GM18498 (cell line): ENCODE results near the gene IGSF8.

Experiments used
- ATAC-seq: cut with Tn5 transposase; IDR thresholded peaks from one replicate; pipeline ENCODE4 v1.9.1; 2021; ENCODE audit warnings: mild to moderate bottlenecking, moderate library complexity; ENCODE audit not compliant: unreplicated experiment

Gene IGSF8

DNA sequence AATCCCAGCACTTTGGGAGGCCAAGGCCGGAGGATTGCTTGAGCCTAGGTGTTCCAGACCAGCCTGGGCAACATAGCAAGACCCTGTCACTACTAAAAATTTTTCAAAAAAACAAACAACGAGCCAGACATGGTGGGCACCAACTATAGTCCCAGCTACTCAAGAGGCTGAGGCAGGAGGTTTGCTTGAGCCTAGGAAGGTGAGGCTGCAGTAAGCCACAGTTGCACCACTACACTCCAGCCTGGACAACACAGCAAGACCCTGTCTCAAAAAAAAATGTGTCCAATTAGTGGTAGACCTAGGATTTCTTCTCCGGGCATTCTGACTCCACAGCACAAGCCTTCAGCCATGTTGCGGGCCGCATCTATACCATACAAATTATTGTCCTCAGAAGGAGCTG lies 6.7 kb upstream of the IGSF8 start:
- no peak for ATAC-seq

DNA sequence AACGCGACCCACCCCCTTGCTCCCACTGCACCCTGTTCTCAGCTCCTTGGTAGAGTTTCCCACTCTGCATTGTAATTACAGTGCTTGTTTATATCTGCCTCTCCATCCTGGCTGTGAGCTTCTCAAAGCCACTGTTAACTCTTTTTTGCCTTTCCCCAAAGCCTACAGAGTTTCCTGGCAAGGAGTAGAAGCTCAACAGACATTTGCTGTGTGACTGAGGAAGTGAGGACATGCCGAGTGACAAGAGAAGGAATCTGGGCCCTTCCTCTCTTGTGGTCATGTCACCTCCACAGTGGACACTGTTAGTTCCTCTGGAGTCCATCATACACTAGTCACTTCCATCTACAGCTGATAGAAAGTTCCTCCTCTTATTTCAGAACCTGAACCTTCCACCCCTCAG lies 6.1 kb upstream of the IGSF8 start:
- ATAC-seq, result no peak

DNA sequence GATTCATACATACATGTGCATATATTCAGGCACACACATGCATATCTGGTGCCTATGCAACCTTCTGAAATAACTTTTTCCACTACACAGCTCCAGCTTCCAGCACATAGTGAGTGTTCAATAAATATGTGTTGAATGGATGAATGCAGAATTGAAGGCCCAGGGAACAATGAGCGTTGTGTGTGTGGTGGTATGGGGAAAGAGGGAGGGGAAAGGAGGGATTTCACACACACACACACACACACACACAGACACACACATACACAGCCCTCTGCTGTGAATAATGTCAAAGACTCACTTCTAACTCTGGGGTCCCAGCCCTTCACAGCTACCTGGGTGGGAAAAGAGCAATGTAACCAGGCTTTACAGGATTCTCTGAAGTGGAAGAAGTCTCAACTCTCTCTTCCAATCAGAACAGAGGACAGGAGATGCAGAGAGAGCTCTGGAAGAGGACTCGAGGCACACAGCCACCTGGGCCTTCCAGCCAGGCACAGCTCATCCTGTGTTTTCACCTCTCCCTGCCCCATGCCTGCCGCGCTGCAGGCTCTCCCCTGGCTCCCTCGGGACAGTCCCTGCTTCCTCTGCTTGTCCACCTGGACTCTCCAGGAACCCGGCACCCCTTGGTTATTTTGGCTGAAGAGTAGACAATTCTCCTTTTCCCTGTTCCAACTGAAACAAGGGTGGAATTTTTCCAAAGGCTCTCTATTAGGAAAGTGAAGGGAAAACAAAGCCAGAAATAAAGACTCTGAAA lies 5.4 kb upstream of the IGSF8 start:
- no peak for ATAC-seq

DNA sequence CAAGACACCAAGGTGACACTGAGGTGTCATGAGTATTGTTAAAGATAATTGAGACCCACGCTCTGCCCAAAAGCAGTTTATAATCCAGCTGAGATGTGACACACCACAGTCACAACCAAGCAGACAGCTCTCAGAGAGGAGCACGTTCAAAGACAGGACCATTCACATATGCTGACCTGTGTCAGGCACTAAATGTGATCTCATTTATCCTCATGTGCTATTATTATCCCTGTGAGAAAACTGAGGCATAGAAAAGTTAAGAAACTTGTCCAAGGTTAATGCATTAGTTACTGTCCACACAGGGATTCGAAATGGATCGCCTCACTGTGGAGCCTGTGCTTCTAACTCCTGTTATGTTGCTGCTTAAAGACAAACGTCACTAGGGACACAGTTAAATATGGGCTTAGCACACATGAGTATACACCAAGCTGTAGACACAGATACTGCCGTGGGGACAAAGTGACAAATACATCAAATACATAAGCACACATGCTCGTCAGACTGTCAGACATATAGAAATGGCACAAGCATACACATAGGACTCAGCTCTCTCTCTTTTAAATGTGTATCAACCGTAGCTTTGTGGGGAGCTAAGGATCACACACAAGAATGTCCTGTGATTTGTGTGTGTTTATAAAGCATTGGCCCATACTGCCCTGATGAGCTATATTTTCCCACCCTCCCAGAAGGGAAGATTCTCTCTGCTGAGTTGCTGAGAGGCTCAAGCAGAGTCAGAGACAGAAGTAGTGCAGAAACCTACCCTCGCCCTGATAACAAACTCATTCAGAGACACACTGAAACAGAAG lies 3.5 kb upstream of the IGSF8 start:
- no peak for ATAC-seq

DNA sequence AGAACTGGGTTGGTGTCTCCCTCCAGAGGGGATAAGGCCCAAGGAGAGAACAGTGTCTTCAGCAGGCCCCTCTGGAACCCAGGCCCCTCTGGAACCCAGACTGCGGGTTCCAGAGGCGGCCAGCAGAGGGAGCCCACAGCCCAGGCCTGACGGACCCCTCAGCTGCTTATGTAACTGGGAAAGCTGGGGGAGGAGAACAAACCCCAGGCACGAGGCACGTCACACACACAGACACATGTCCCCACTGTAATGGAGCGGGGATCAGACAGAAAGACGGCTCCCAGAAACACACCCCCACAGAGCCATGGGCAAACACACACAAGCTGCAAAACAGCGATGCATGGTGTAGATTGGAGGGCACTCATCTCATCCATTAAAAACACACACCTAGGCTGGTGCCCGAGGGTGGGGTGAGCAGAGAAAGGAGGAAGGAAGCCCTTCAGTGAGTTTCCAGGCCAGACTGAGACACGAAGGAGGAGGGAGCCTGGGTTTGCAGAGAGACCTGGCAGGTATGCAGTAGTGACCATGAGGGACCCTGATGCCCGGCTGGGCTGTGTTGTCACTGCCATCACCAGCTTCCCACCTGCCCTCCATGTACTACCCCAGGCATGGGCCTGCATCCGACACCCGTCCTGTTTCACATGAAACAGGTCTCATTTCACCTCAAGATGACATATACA lies 2.8 kb upstream of the IGSF8 start:
- no peak for ATAC-seq

GRCh38 chr1:160099716-160100375 lies 1.4 kb upstream of the IGSF8 start:
- no peak for ATAC-seq

DNA sequence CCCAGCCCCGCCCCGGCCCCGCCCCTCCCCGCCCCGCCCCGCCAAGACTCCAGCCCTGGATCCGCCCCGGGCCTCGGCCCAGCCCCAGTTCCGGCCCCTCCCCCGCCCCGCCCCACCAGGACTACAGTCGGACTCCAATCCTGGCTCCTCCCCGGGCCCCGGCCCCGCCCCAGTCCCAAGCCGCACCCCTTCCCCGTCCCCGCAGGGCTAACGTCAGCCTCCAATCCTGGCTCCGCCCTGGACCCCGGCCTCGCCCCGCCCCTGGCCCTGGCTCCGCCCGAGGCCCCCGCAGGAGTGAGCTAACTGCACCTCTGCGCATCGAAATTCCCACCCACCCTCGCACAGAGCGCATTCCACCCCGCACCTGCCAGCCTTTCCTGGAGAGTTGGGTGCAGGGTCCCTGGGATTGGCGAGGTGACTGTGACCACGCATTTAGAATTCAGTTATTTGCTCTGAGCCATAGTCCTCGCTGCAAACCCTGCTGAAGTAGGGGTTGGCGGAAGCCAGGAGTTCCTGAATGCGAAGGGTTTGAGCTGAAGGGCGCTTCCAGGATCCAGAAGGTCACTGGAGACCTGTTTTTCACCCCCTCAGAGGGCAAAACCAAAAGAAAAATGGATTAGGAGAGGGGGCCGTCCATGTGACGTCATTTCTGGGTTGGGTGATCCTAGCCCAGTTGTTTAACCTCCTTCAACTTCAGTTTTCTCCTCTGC lies 588 bp upstream of the IGSF8 start:
- peak; percentile 87 for ATAC-seq

GRCh38 chr1:160097151-160097910 lies 1.1 kb downstream of the IGSF8 start:
- ATAC-seq, result no peak

- ATAC-seq, result no peak
These were observed 1.9 kb downstream of the IGSF8 start for GRCh38 chr1:160096274-160097116.

DNA sequence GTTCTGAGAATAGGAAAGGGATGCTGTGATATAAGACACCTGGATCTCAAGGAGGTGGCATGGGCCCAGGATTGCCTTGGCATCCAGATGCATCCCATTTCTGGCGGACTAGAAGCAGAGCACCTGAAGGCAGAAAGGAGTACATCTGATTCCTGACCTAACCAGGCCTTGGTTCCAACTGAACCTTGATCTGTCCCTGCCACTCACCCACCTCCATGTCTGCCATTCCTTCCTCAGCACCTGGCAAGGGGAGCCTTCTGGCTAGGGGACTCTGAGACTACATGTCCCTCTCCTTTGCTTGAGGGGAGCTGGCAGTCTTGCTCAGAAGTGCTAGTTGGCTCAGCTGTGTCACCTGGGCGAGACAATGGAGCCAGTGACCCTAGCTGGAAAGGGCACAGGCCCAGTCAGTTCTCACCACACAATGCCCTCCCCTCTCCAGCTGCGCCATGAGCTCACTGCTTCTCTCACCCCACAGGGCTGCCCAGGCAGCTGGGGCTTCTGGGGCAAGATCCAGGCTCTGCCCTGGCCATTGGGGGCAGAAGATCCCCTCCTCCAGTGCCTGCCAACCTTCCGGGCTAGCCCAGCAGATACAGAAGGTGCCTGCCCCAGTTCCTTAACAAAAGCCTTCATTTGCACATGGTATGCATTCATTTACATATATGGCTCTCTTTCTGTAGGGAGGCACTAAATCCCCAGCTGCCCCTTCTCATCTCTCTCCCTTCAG lies 2.9 kb downstream of the IGSF8 start:
- ATAC-seq, result no peak

GRCh38 chr1:160094806-160095205 lies 3.6 kb downstream of the IGSF8 start:
- no peak for ATAC-seq

GRCh38 chr1:160094291-160094625 lies 4.2 kb downstream of the IGSF8 start:
- no peak for ATAC-seq

DNA sequence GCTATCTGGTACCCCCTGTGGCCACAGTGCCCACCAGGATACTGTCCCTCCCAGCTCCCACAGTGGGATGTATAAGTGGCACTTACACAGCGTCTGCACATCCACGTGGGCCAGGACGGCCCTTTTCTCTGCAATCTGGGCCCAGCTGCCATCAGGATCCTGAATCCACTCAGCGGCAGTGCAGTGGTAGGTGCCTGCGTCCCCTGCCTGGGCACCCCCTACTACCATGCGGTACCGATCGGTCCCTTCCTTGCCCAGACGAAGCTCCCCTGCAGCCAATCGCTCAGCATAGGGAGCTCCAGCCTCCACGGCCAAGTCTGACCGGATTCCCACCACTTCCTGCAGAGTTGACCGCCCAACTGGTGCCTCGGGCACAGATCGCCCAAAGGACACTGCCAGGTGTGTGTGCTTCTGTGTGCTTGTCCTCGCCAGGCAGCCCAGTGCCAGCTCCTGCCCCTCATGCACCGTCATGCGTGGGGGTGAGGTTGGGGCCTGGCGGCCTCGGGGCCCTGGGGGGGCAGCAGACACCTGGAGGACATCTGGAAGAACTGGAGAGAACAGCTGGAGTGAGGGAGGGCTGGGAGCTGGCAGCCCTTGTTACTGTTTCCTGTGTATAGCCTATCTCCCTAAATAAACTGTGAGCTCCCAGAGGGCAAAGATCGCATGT lies 4.7 kb downstream of the IGSF8 start:
- no peak for ATAC-seq

DNA sequence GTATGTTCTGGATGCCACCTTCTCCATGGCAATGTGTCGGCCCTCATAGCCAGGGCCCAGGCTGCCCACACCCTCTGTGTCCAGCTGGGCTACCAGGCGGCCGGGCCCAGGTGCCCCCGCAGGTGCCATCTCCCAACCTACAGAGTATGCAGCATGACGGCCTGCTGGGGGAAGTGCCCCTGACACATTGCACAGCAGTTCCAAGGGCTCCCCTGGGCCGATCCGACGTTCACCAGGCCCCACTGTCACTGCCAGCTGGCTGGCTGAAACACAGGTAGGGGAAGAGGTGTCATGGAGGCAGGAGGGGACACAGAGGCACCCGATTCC lies 5.4 kb downstream of the IGSF8 start:
- no peak for ATAC-seq

DNA sequence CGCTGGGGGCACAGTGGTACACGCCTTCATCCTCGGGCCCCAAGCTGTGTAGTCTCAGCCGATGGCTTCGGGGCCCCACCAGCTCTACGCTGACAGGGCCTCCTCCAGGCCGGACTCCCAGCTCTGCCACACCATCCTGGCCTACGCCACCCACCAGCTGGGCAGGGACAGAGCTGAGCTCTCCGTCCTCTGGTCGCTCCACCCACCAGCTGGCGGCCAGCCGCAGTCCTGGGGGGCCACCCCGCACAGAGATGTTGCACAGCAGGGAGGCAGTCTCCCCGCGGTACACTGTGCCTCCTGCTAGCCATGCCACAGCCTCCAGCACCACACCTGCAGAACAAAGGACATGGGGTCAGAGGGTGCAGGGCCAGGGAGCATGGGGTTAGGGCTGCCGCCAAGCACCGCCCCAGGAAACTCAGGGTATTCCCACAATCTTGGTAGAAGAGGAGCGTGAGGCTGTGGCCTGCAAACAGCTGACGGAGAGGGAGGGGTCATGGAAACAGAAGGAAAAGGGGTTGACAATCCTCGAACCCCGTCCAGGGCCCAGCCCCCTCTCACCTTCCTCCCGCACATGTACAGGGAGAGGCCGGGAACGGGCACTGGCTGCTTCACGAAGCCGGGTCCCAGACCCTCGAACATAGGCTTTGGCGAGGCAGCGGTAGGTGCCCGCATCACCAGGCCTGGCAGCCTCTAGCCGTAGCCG lies 5.9 kb downstream of the IGSF8 start:
- ATAC-seq, result no peak

- no peak for ATAC-seq
These were observed 6.7 kb downstream of the IGSF8 start for GRCh38 chr1:160091666-160092223.

GRCh38 chr1:160090760-160091159 lies 7.7 kb downstream of the IGSF8 start:
- no peak for ATAC-seq
